ENCODE data around the gene SLC44A5.
A peak's percentile ranks its signal among the peaks of the same experiment; 100 is the strongest.

The SLC44A5 gene

DNA sequence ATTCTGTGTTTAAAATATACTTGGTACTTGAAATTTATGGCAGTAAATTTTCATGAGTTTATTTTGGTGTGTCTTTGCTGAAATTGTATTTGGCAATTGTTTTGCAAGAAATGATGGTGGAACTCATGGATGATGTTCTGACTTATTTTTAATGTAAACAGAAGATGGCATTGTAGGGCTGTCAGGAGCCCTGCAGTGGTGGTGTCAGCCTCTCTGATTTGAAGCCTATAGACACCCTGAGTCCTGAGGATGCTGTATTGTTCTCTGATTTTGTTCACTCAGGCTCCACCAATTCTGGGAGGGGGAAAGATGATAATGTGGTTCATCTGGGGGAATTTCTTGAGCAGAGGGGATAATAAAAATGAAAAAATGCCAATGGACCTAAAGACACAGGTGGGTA lies 396.9 kb downstream of the SLC44A5 start:
- DNase-seq (ENCODE audit: low read depth), result no peak
- TF ChIP-seq, protein P1, sequence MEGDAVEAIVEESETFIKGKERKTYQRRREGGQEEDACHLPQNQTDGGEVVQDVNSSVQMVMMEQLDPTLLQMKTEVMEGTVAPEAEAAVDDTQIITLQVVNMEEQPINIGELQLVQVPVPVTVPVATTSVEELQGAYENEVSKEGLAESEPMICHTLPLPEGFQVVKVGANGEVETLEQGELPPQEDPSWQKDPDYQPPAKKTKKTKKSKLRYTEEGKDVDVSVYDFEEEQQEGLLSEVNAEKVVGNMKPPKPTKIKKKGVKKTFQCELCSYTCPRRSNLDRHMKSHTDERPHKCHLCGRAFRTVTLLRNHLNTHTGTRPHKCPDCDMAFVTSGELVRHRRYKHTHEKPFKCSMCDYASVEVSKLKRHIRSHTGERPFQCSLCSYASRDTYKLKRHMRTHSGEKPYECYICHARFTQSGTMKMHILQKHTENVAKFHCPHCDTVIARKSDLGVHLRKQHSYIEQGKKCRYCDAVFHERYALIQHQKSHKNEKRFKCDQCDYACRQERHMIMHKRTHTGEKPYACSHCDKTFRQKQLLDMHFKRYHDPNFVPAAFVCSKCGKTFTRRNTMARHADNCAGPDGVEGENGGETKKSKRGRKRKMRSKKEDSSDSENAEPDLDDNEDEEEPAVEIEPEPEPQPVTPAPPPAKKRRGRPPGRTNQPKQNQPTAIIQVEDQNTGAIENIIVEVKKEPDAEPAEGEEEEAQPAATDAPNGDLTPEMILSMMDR (conservative IDR thresholded peaks at IDR 0.05; ENCODE audit: low read length), result no peak
- no peak overlapping the region for H3K4me3 ChIP-seq (ENCODE audit: low read length)

DNA sequence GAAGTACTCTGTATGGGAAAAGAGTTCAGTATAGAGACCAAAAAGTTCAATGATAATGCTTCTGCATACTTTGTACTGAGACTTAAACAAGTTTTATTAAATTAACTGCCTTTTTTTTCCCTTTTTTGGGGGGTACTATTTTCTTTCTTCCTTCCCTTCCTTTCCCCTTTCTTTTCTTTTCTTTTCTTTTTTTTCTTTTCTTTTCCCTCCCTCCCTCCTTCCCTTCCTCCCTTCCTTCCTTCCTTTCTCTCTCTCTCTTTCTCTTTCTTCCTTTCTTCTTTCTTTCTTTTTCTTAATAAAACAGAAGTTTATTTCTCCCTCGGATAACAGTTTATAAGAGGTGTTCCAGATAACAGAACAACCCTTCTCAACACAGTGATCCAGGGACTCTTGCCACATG lies 399.3 kb downstream of the SLC44A5 start:
- no peak for DNase-seq (ENCODE audit: low read depth)
- TF ChIP-seq, protein P1 (conservative IDR thresholded peaks at IDR 0.05; ENCODE audit: low read length), result no peak

DNA sequence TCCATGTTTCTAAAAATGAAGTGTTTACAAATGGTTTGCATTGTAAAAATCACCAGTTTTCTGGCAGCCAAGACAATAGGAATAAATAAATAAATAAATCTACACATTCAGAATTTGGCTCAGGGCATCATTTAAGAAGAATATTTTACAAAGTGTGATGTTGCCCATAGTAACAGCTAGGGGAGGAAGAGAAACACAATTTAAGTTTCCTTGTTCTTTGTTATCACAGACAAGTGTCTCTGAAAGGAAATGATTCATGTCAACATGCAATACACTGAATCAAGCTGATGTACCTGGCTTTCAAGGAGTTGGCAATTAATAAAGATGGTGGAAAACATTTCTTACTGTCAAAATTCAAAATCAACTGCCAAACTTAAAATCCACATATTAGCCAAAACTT lies 402.1 kb downstream of the SLC44A5 start:
- TF ChIP-seq, protein P1 (conservative IDR thresholded peaks at IDR 0.05; ENCODE audit: low read length), result no peak
- no peak for DNase-seq (ENCODE audit: low read depth)

More for the DNA sequence above, 399.3 kb downstream of the SLC44A5 start:
- H3K4me3 ChIP-seq (ENCODE audit: low read length), result no peak overlapping the region

DNA sequence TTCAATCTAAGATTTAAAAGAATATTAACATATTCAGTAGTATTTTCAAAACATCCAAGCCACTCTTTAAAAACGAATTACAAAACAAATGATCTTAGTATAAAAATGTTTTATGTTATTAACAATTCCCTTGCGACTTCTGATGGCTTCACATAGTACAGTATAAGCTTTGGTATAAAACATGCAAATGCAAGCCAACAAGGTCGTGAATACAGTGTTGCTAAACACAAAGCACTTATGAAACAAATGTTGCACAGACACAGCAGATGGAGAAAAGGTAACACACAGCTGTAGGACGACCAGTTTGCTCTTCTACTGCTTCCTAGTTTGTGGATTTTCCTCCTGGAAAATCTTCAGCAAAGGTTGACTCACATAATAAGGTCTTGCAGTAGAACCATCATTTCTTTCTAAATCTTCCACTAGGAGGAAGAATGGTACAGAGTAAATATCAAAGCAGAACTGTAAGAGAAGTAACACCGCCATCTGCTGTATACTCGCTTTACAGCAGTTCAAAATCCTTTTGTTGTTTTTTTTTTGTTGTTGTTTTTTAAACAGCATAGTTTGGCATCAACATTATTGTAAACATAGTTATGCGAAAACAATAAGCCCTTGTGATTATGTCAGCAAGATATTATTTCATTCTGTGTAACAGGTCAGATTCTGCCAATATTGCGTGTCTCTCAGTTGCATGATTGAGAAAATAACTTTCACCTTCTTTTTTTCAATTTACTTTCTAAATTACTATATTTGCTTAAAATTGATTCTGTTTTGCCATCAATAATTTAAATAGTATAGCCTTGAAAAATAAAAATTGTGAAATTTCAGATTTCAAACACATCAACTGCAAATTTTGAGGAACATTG lies 407.3 kb downstream of the SLC44A5 start:
- TF ChIP-seq, protein P1 (conservative IDR thresholded peaks at IDR 0.05; ENCODE audit: low read length), result peak; percentile 82
- peak; percentile 53 for DNase-seq (ENCODE audit: low read depth)
- H3K4me3 ChIP-seq (ENCODE audit: low read length), result no peak overlapping the region

More for the DNA sequence above, 402.1 kb downstream of the SLC44A5 start:
- H3K4me3 ChIP-seq (ENCODE audit: low read length), result no peak overlapping the region

DNA sequence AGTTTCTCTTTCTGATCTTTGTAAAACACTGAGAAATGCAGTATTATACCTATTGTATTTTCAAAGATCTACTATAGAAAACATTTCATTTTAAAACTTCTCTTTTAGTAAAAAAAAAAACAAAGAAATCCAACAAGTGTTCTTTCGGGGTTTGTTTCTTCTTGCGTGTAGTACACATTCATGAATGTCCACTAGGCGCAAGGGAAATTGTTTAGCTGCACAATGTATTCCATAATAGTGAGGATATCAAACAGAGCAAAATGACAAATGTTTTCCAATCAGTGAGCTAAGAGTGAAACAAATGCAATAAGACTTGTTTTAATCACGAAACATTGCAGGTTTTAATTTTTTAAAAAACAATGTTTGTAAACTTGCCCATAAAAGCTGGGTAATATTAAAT lies 408.2 kb downstream of the SLC44A5 start:
- TF ChIP-seq, protein P1 (conservative IDR thresholded peaks at IDR 0.05; ENCODE audit: low read length), result no peak
- H3K4me3 ChIP-seq (ENCODE audit: low read length), result no peak overlapping the region
- DNase-seq (ENCODE audit: low read depth), result no peak

DNA sequence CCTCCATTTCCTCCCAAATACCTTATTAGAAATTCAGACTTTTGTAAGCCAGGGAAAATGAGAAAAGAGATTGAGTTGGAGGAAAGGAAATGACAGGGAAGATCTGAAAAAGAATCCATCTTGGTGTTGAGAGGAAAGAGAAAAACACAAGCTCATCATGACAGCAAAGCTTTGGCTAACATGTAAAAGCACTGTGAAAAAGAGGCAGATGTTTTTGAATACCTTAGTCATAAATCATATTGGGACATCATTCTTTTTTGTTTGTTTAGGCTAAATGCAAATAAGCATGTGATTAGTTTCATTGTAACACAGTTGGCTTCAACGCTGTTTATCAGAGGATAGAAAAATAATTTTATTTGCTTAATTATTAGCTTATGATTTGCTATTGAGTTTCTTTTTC lies 412.2 kb downstream of the SLC44A5 start:
- TF ChIP-seq, protein P1 (conservative IDR thresholded peaks at IDR 0.05; ENCODE audit: low read length), result no peak
- DNase-seq (ENCODE audit: low read depth), result no peak
- H3K4me3 ChIP-seq (ENCODE audit: low read length), result no peak overlapping the region

DNA sequence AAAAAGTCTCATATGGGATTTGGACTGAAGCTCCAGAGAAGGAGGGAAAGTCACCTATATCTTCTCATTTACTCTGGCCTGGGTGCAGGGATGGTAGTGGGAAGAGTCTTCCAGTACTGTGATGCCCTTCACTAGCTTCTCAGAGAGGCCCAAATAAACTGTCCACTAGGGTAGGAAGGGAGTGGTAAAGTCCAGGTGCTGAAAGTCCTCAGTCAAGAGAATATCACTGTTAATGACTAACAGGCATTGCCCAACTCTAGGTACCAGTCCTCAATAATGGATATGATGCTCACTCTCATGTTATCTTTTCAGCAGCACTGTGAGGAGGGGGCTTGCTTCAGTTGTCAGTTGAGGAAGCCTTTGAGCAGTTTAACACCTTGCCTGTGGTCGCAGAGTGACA lies 412.8 kb downstream of the SLC44A5 start:
- TF ChIP-seq, protein P1 (conservative IDR thresholded peaks at IDR 0.05; ENCODE audit: low read length), result no peak
- no peak for DNase-seq (ENCODE audit: low read depth)
- H3K4me3 ChIP-seq (ENCODE audit: low read length), result no peak overlapping the region

All from AG10803 (cell line).